GM23248 (cell line): Measurements from ENCODE around the gene ELF3.

Experiments used
- EZH2 ChIP-seq: fragments of 200-600 bp; sonication (generic); IDR thresholded peaks from 2 replicates; pipeline ENCODE4 v1.6.1; 2018; ENCODE audit warnings: antibody characterized with exemption, mild to moderate bottlenecking; ENCODE audit not compliant: insufficient read depth, poor library complexity, severe bottlenecking
- EZH2phosphoT487 ChIP-seq: fragments of 200-600 bp; sonication (generic); IDR thresholded peaks from 2 replicates; pipeline ENCODE4 v1.6.1; 2018; ENCODE audit warnings: antibody characterized with exemption, moderate library complexity, mild to moderate bottlenecking, low read depth; ENCODE audit not compliant: insufficient read depth

GRCh38 chr1:202029727-202030126 is 19.3 kb downstream of the ELF3 start:
- TF ChIP-seq EZH2phosphoT487 (no peak), EZH2 (no peak)
